Thoracic aorta (tissue), 2 donors: ENCODE measurements around the gene PEAK1. TPM values are rescaled to one million over a fixed set of nuclear protein-coding genes. Genes with fewer than 3 reads are reported as not detected.

Experiments used
- ATAC-seq: fragments of 150-250 bp; one replicate; pipeline ENCODE4 v1.8.0; 2017; ENCODE audit warnings: low read depth; ENCODE audit not compliant: insufficient number of reproducible peaks, low FRiP score
- DNase-seq: peaks from one replicate; pipeline ENCODE4 v3.0.0-alpha.2; 2020; ENCODE audit warnings: low spot score
- H3K27ac ChIP-seq, 2 donors: fragments of 200-600 bp; sonication (generic); 1 replicate in 1 of 2; 2 replicates in 1 of 2; pipeline ENCODE4 v1.5.1; 2016; ENCODE audit warnings: mild to moderate bottlenecking in 2 of 2, moderate library complexity in 2 of 2
- H3K27me3 ChIP-seq: fragments of 200-600 bp; sonication (generic); replicated peaks from 2 replicates; pipeline ENCODE4 v1.6.0; 2016; ENCODE audit warnings: mild to moderate bottlenecking; ENCODE audit not compliant: insufficient read depth
- H3K36me3 ChIP-seq: fragments of 200-600 bp; sonication (generic); one replicate; pipeline ENCODE4 v1.5.1; 2016
- H3K4me1 ChIP-seq, 2 donors: fragments of 200-600 bp; sonication (generic); 1 replicate in 1 of 2; 2 replicates in 1 of 2; pipeline versions ENCODE4 v1.5.1 to v1.6.0; 2016; ENCODE audit warnings: low read depth in 2 of 2, mild to moderate bottlenecking in 1 of 2; ENCODE audit not compliant: control insufficient read depth in 1 of 2
- H3K4me3 ChIP-seq: fragments of 200-600 bp; sonication (generic); 2 replicates; pipeline ENCODE4 v1.5.1; 2016; ENCODE audit warnings: mild to moderate bottlenecking
- H3K9me3 ChIP-seq: fragments of 200-600 bp; sonication (generic); 2 replicates; pipeline ENCODE4 v1.5.1; 2016
- total RNA-seq, 2 donors: library from RNA; depleted of rRNA; stranded (reverse); fragments of >200 nt; gene quantifications; one replicate each; pipeline versions ENCODE4 v1.1.0 to v1.2.3, GENCODE V29; 2016
- TF ChIP-seq, protein P1 (sequence below): fragments of 200-600 bp; sonication (generic); IDR thresholded peaks from one replicate; pipeline ENCODE4 v1.5.1; 2019; ENCODE audit warnings: antibody characterized with exemption

PEAK1 gene
- total RNA-seq, 2 donors from 2014 or later, result 94.2 to 95.9 TPM

DNA sequence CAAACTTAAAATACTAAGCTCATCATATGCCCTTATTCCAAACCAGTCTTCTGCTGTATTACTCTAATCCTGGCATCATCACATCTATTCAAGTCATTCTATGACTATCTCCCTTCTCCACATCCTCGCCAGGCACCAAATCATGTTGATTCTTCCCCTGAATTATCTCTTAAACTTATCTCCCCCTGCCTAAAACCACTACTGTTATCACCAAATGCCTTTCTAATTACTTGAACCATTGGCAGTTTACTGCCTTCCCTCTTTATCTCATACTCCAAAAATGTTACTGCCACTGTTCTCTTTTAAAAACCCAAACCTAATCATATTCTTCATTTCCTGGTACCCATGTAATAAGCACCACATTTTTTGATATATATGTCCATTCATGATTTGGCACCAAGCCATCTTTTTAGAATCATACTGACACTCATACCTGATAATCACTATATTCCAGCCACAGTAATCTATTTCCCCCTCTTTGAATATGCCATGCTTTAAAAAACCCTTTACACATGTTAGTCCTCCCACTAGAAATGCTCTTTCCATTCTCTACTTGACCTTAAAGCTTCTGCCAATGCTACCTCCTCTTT is 126.8 kb downstream of the PEAK1 start:
- H3K27me3 ChIP-seq, result no peaks in the 10 kb centered on the region
- no peak overlapping the region for H3K27ac ChIP-seq
- no peak for ATAC-seq
- H3K4me3 ChIP-seq, result no peak overlapping the region
- no peaks in the 10 kb centered on the region for H3K36me3 ChIP-seq
- no peak for DNase-seq
- TF ChIP-seq, protein P1, sequence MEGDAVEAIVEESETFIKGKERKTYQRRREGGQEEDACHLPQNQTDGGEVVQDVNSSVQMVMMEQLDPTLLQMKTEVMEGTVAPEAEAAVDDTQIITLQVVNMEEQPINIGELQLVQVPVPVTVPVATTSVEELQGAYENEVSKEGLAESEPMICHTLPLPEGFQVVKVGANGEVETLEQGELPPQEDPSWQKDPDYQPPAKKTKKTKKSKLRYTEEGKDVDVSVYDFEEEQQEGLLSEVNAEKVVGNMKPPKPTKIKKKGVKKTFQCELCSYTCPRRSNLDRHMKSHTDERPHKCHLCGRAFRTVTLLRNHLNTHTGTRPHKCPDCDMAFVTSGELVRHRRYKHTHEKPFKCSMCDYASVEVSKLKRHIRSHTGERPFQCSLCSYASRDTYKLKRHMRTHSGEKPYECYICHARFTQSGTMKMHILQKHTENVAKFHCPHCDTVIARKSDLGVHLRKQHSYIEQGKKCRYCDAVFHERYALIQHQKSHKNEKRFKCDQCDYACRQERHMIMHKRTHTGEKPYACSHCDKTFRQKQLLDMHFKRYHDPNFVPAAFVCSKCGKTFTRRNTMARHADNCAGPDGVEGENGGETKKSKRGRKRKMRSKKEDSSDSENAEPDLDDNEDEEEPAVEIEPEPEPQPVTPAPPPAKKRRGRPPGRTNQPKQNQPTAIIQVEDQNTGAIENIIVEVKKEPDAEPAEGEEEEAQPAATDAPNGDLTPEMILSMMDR, result no peak
- H3K4me1 ChIP-seq, result no peaks in the 10 kb centered on the region
- no peaks in the 10 kb centered on the region for H3K9me3 ChIP-seq

DNA sequence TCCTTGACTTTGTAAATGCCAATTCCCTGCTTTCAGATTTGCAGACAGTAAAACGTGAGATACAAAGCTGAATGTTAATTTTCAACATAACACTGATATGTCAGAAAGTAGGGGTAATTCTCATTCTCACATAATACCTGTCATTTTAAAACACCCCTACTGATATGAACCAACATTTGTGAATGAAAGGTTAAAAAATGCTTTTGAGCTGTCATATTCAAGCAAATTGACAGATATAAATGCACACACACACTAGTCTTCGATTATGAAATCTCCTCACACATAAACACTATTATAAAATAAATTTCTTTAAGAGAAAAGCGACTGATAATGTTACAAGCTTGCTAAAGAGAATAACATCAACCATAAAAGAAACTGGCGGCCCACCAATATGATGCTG is 128.8 kb downstream of the PEAK1 start:
- no peak overlapping the region for H3K27ac ChIP-seq
- ATAC-seq, result no peak

DNA sequence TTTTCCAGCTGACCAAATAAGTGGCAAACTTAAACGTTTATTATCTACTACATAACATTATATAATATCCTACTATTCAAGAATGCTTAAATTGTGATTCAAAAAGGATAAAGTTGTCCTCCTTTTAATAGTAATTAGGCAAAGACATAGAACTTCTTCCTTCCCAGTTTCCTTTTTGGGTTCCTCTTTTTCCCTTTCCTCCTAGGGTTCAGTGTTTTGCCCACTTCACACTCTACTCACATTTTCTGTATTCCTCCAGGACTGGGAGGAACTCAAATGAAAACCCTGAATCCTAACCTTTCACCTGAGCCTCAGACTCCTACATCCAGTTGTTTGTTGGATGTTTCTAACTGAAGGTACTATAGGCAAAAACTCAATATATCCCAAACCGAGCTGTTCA is 132.5 kb downstream of the PEAK1 start:
- no peaks in the 10 kb centered on the region for H3K9me3 ChIP-seq
- ATAC-seq (no peak), DNase-seq (no peak)
- no peak overlapping the region for H3K27ac ChIP-seq
- no peaks in the 10 kb centered on the region for H3K4me1 ChIP-seq
- no peak overlapping the region for H3K4me3 ChIP-seq
- TF ChIP-seq, protein P1, result no peak
- H3K27me3 ChIP-seq, result no peaks in the 10 kb centered on the region
- H3K36me3 ChIP-seq, result no peaks in the 10 kb centered on the region

More for the DNA sequence above, 128.8 kb downstream of the PEAK1 start:
- Histone ChIP-seq H3K36me3 (no peaks in the 10 kb centered on the region), H3K4me1 (no peaks in the 10 kb centered on the region), H3K4me3 (no peak overlapping the region), H3K27me3 (no peaks in the 10 kb centered on the region), H3K9me3 (no peaks in the 10 kb centered on the region)
- DNase-seq, result no peak
- TF ChIP-seq, protein P1, result no peak

DNA sequence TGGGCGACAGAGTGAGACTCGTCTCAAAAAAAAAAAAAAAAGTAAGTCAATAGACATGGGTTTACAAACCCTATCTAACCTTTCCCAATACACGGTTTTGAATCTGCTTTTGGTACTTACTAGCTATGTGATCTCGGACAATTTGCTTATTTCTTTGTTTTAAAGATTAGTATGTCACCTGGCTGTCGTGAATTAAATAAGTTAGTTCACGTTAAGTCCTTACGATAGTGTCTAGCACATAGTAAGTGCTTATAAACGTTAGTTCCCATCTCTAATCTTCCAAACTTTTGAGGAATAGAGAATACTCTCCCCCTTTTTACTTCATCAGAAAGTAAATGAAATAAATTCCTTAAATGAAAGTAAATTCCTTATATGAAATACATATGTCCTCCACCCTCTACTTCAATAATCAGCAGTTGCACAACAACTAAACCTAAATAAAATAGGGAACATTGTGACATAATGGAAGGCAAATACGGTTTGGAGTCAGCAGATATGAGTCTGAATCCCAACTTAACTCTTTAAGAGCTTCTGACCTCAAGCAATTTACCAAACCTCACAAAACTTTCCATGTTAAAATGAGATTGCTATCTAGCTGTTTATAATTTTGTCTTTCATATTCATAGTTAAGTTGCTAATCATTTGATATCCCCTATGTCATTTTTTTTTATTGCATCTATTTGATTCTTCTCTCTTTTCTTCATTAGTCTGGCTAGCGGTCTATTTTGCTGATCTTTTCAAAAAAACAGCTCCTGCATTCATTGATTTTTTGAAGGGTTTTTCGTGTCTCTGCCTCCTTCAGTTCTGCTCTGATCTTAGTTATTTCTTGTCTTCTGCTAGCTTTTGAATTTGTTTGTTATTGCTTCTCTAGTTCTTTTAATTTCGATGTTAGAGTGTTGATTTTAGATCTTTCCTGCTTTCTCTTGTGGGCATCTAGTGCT is 134.6 kb downstream of the PEAK1 start:
- H3K27me3 ChIP-seq, result no peaks in the 10 kb centered on the region
- no peaks in the 10 kb centered on the region for H3K9me3 ChIP-seq
- H3K27ac ChIP-seq, result no peak overlapping the region
- ATAC-seq (no peak), DNase-seq (no peak)
- TF ChIP-seq, protein P1, result no peak
- H3K4me3 ChIP-seq, result no peak overlapping the region
- peaks cover 0 to 6% of the 10 kb centered on the region in 2 donors for H3K4me1 ChIP-seq
- no peaks in the 10 kb centered on the region for H3K36me3 ChIP-seq

DNA sequence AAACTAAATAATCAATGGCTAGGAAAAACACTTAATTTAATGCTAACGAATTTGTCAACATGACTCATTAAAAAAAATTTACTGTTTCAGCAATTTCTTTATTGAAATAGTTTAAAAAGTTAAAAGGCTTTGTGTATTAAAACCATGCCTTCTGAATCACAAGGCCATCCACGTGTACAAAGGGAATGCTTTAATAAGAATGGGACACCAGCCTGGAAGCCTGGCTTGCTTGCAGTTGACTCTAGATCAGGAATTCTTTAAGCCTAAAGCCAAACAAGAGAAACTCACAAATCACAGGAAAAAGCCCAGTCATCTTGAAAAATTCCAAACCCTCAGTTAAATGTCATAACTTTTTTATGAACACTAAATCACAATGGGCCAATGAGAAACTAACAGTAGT is 137.6 kb downstream of the PEAK1 start:
- H3K27ac ChIP-seq, result peak overlapping the region in 1 of 2 donors; percentile 7
- ATAC-seq, result no peak

More for the DNA sequence above, 137.6 kb downstream of the PEAK1 start:
- Histone ChIP-seq H3K27me3 (no peaks in the 10 kb centered on the region), H3K9me3 (no peaks in the 10 kb centered on the region), H3K4me1 (peaks cover 0 to 6% of the 10 kb centered on the region in 2 donors), H3K36me3 (no peaks in the 10 kb centered on the region), H3K4me3 (no peak overlapping the region)
- DNase-seq, result no peak
- TF ChIP-seq, protein P1, result no peak
